ENCODE data around the gene SIAE.
A peak's percentile ranks its signal among the peaks of the same experiment; 100 is the strongest.

SIAE gene

GRCh38 chr11:124693142-124693541, 19.6 kb upstream of the SIAE start:
- no peak overlapping the region for H3K27ac ChIP-seq
- H3K36me3 ChIP-seq: peaks cover 0 to 5% (median 0%) of the 10 kb centered on the region in 3 donors
- no peaks in the 10 kb centered on the region for H3K9me3 ChIP-seq
- DNase-seq: no peak
- TF ChIP-seq, protein P1, sequence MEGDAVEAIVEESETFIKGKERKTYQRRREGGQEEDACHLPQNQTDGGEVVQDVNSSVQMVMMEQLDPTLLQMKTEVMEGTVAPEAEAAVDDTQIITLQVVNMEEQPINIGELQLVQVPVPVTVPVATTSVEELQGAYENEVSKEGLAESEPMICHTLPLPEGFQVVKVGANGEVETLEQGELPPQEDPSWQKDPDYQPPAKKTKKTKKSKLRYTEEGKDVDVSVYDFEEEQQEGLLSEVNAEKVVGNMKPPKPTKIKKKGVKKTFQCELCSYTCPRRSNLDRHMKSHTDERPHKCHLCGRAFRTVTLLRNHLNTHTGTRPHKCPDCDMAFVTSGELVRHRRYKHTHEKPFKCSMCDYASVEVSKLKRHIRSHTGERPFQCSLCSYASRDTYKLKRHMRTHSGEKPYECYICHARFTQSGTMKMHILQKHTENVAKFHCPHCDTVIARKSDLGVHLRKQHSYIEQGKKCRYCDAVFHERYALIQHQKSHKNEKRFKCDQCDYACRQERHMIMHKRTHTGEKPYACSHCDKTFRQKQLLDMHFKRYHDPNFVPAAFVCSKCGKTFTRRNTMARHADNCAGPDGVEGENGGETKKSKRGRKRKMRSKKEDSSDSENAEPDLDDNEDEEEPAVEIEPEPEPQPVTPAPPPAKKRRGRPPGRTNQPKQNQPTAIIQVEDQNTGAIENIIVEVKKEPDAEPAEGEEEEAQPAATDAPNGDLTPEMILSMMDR (IDR thresholded peaks at IDR 0.05): no peak
- H3K27me3 ChIP-seq: no peaks in the 10 kb centered on the region
- intact Hi-C loops (cut with DNase I; ENCODE audit: low total_unique reads): no loop called here
- H3K4me3 ChIP-seq: no peak overlapping the region
- no peaks in the 10 kb centered on the region for H3K4me1 ChIP-seq

DNA sequence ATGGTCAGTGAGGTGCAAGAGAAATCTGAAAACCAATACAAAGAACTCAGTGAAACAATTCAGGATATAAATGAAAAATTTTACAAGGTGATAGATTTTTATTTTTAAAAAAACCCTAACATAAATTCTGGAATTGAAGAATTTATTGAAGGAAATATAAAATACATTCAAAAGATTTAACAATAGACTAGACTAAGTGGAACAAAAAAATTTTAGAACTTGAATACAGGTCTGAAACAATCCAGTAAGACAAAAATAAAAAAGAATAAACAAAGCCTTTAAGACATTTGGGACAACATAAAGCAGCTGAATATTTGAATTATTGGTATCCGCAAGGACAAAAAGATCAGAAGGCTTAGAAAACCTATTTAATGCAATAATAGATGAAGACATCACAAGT, 8.9 kb upstream of the SIAE start:
- intact Hi-C loops (cut with DNase I; ENCODE audit: low total_unique reads): no loop called here
- Histone ChIP-seq H3K36me3 (no peaks in the 10 kb centered on the region), H3K4me1 (peaks cover 0 to 3% (median 0%) of the 10 kb centered on the region in 4 donors), H3K27me3 (no peaks in the 10 kb centered on the region), H3K4me3 (no peak overlapping the region), H3K9me3 (peaks cover 0 to 10% (median 6%) of the 10 kb centered on the region in 3 donors), H3K27ac (no peak overlapping the region)
- DNase-seq: no peak
- TF ChIP-seq, protein P1 (IDR thresholded peaks at IDR 0.05): no peak

- Histone ChIP-seq H3K4me1 (peaks cover 0 to 13% (median 1%) of the 10 kb centered on the region in 4 donors), H3K4me3 (no peak overlapping the region), H3K36me3 (no peaks in the 10 kb centered on the region), H3K9me3 (peaks cover 0 to 10% (median 6%) of the 10 kb centered on the region in 3 donors), H3K27me3 (no peaks in the 10 kb centered on the region), H3K27ac (no peak overlapping the region)
- intact Hi-C loops (cut with DNase I; ENCODE audit: low total_unique reads): no loop called here
- no peak for DNase-seq
- TF ChIP-seq, protein P1 (IDR thresholded peaks at IDR 0.05): no peak
Measured at GRCh38 chr11:124681421-124681820, 7.9 kb upstream of the SIAE start.

- Histone ChIP-seq H3K36me3 (no peaks in the 10 kb centered on the region), H3K27me3 (no peaks in the 10 kb centered on the region), H3K27ac (no peak overlapping the region), H3K9me3 (peaks cover 0 to 10% (median 6%) of the 10 kb centered on the region in 3 donors), H3K4me3 (no peak overlapping the region), H3K4me1 (peaks cover 0 to 35% (median 15%) of the 10 kb centered on the region in 4 donors)
- intact Hi-C loops (cut with DNase I; ENCODE audit: low total_unique reads): no loop called here
- TF ChIP-seq, protein P1 (IDR thresholded peaks at IDR 0.05): no peak
- DNase-seq: no peak
Measured at GRCh38 chr11:124678416-124678815, 4.9 kb upstream of the SIAE start.

DNA sequence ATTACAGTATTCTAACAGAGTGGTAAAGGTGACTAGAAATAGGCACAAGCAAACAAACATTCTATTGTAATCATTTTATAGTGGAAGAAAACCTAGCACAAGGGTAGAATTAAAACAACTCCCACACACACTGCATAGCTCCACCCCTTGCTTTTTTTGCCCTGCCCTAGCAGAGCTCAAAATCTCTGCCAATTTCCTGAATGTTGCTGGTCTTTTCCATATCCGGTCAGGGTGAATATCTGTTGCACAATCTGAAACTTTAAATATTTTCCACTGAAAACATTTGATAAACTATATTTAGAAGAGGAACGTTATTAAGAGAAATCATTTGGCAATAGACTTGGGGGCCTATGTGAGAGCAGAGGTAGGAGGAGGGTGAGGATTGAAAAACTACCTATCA, 2.8 kb upstream of the SIAE start:
- no peaks in the 10 kb centered on the region for H3K36me3 ChIP-seq
- peaks cover 0 to 44% (median 23%) of the 10 kb centered on the region in 4 donors for H3K4me1 ChIP-seq
- H3K27me3 ChIP-seq: no peaks in the 10 kb centered on the region
- peak overlapping the region; percentile 61 to 93 for H3K27ac ChIP-seq
- intact Hi-C loops (cut with DNase I; ENCODE audit: low total_unique reads): no loop called here
- TF ChIP-seq, protein P1 (IDR thresholded peaks at IDR 0.05): no peak
- H3K9me3 ChIP-seq: peaks cover 0 to 3% (median 0%) of the 10 kb centered on the region in 3 donors
- DNase-seq: peak; percentile 55 to 80
- H3K4me3 ChIP-seq: peak overlapping the region in 1 of 2 donors; percentile 17

GRCh38 chr11:124674571-124674970, 1.0 kb upstream of the SIAE start:
- peaks cover 0 to 44% (median 23%) of the 10 kb centered on the region in 4 donors for H3K4me1 ChIP-seq
- peak overlapping the region; percentile 93 for H3K27ac ChIP-seq
- TF ChIP-seq, protein P1 (IDR thresholded peaks at IDR 0.05): no peak
- H3K9me3 ChIP-seq: no peaks in the 10 kb centered on the region
- intact Hi-C loops (cut with DNase I; ENCODE audit: low total_unique reads): no loop called here
- no peaks in the 10 kb centered on the region for H3K27me3 ChIP-seq
- no peak for DNase-seq
- H3K4me3 ChIP-seq: peak overlapping the region; percentile 78 to 90
- no peaks in the 10 kb centered on the region for H3K36me3 ChIP-seq
